Measurements from ENCODE around the gene CLC.
A peak's percentile ranks its signal among the peaks of the same experiment; 100 is the strongest.
"Not testable (repeated sequence)": the region's sequence is repeated elsewhere in the genome, so short reads cannot be mapped to it uniquely, and the experiment has no call there.

CLC gene

DNA sequence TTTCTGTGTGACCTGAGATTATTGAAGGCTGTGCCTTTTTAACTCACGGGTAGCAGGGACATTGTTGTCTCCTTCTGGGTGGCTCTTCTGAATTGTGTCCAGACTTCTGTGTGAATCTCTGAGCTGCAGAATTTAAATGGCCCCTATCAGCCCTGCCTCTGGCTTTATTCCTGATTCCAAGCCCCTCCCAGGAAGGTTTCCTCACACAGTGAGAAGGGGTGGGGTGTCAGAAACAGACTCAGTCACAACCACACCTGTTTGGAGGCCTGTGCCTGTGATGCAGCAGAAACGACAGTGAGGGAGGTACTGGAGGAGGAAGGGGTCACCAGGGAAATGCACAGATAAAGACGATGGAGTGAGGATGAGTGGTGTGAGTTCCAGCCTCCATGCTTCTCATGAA lies at the start of gene CLC:
Gene CLC (minus strand): TSS at position 139 of the 400 bp plus-strand sequence. CDS start 77 bp downstream, at position 62.
- Mint-ChIP-seq H3K4me1 (peaks cover 24% of the 10 kb centered on the region), H3K4me3 (no peak within 1 kb of the TSS), H3K9me3 (peaks cover 0 to 7% of the 10 kb centered on the region in 2 donors), H3K27me3 (peaks cover 39% of the 10 kb centered on the region), H3K27ac (no peak within 1 kb of the TSS)
- DNase-seq, result no peak
- no peak for ATAC-seq

DNA sequence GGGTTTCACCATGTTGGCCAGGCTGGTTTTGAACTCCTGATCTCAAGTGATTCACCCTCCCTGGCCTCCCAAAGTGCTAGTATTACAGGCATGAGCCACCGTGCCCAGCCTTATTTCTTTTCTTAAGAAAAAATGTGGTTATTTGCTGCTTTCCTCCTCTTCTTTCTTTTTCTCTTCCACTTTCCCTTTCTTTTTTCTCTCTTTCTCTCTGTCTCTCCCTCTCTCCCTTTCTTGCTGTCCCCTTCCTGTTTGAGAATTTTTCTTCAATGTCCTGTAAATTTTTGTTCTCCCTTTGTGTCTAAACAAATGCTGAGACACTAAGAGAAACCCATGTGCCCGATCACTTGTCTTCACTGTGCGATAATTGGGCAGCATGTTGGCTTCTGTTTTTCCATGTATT lies 43.1 kb upstream of the CLC start:
- DNase-seq, result no peak
- no peaks in the 10 kb centered on the region for H3K4me1 Mint-ChIP-seq
- no peaks in the 10 kb centered on the region for H3K9me3 Mint-ChIP-seq
- peaks cover 39% of the 10 kb centered on the region for H3K27me3 Mint-ChIP-seq
- H3K27ac Mint-ChIP-seq, result no peak overlapping the region
- H3K4me3 Mint-ChIP-seq, result no peak overlapping the region
- no peak for ATAC-seq

DNA sequence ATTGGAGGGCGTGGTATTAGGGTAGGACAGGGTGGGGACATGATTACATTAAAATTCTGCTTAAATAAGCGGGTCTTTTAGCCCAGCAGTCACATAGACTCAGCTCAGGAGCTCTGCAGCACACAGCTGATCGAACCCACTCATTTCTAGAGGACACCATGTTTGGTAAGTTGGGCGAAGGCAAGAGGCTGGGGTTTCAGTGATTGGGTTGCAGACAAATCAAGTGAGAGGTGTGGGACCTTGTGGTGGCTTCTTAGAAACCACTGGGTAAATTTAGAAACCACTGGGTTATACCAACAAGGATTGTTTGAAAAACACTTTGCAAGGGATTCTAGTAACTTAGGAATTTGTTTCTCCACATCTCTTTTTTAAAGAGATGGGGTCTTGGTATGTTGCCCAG lies 40.9 kb upstream of the CLC start, which contains the start of gene LEUTX:
Gene LEUTX (plus strand): TSS at position 92 of the 400 bp plus-strand sequence. CDS start 67 bp downstream, at position 159.
- H3K9me3 Mint-ChIP-seq, result no peaks in the 10 kb centered on the region
- peak within 1 kb of the TSS in 1 of 2 donors; percentile 14 for H3K27ac Mint-ChIP-seq
- DNase-seq, result peak in 1 of 2 donors; percentile 46
- H3K27me3 Mint-ChIP-seq, result peaks cover 18% of the 10 kb centered on the region
- peak; percentile 95 for ATAC-seq
- H3K4me3 Mint-ChIP-seq, result no peak within 1 kb of the TSS
- H3K4me1 Mint-ChIP-seq, result no peaks in the 10 kb centered on the region

DNA sequence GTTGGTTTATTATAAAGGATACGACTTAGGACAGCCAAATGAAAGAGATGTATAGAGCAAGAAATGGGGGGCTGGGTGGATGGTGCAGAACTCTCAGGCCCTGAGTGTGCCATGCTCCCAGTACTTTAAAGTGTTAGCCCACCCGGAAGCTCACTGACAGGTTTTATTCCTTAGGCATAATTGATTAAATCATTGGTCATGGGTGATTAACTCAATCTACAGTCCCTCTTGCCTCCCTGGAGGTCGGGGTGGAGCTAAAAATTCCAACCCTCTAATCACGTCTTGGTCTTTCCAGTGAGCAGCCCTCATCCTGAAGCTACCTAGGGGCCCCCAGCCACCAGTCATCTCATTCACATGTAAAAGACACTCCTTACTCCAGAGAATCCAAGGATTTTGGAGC lies 31.0 kb upstream of the CLC start:
- no peaks in the 10 kb centered on the region for H3K9me3 Mint-ChIP-seq
- H3K4me3 Mint-ChIP-seq, result no peak overlapping the region
- ATAC-seq, result no peak

DNA sequence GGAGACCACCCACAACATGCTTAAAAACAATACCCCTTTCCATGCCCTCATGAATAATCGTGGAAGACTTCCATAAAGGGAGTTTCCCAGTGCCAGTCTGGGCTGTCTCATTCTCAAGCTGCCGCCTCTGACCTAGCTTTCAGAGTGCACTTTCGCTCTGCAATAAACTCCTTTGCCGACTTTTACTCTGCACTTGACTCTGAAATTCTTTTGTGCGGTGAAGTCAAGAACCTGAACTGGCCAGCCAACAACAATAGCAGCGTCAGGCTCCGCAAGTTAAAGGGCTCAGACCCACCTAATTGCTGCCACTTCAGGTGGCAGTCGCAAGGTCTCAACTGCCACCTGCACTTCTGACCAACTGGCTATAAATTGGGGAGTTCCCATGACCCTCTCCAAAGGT lies 30.5 kb upstream of the CLC start:
- no peak overlapping the region for H3K4me3 Mint-ChIP-seq
- no peak for ATAC-seq
- H3K9me3 Mint-ChIP-seq, result no peaks in the 10 kb centered on the region
- peaks cover 4% of the 10 kb centered on the region for H3K4me1 Mint-ChIP-seq
- H3K27me3 Mint-ChIP-seq, result peaks cover 18% of the 10 kb centered on the region
- no peak overlapping the region for H3K27ac Mint-ChIP-seq
- no peak for DNase-seq

More for the DNA sequence above, 31.0 kb upstream of the CLC start:
- Mint-ChIP-seq H3K4me1 (peaks cover 4% of the 10 kb centered on the region), H3K27me3 (peaks cover 18% of the 10 kb centered on the region), H3K27ac (no peak overlapping the region)
- no peak for DNase-seq

GRCh38 chr19:39765091-39766076 lies 27.6 kb upstream of the CLC start:
- Mint-ChIP-seq H3K4me1 (peaks cover 4% of the 10 kb centered on the region), H3K27me3 (peaks cover 18% of the 10 kb centered on the region), H3K4me3 (no peak overlapping the region), H3K9me3 (no peaks in the 10 kb centered on the region), H3K27ac (no peak overlapping the region)
- no peak for ATAC-seq
- DNase-seq, result no peak

GRCh38 chr19:39761851-39762250 lies 24.0 kb upstream of the CLC start:
- H3K9me3 Mint-ChIP-seq, H3K4me3 Mint-ChIP-seq, H3K4me1 Mint-ChIP-seq, H3K27ac Mint-ChIP-seq, ATAC-seq, DNase-seq: not testable (repeated sequence)
- peaks cover 14% of the 10 kb centered on the region for H3K27me3 Mint-ChIP-seq

GRCh38 chr19:39759457-39760184 lies 21.8 kb upstream of the CLC start:
- Mint-ChIP-seq H3K27me3 (peaks cover 14% of the 10 kb centered on the region), H3K4me1 (no peaks in the 10 kb centered on the region), H3K9me3 (no peaks in the 10 kb centered on the region), H3K27ac (no peak overlapping the region), H3K4me3 (no peak overlapping the region)
- no peak for ATAC-seq
- DNase-seq, result no peak

DNA sequence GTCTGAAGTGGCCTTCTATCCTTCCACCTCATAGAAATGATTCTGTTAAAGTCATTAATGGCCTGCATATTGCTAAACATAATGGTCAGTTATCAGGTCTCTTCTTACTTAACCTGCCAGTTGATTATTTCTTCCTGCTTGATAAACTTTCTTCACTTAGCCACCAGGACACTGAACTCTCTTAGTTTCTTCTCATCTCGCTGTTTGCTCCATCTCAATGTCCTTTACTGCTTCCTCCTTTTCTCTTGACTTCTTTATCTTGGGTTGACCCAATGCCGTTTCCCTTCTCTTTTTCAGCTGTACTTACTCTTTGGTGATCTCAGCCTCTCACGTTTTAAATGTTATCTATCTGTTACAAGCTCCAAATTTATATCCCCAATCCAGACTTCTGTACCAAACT lies 17.1 kb upstream of the CLC start:
- Mint-ChIP-seq H3K9me3 (no peaks in the 10 kb centered on the region), H3K4me3 (no peak overlapping the region), H3K27ac (no peak overlapping the region), H3K4me1 (no peaks in the 10 kb centered on the region), H3K27me3 (peaks cover 21% of the 10 kb centered on the region)
- ATAC-seq (no peak), DNase-seq (no peak)

DNA sequence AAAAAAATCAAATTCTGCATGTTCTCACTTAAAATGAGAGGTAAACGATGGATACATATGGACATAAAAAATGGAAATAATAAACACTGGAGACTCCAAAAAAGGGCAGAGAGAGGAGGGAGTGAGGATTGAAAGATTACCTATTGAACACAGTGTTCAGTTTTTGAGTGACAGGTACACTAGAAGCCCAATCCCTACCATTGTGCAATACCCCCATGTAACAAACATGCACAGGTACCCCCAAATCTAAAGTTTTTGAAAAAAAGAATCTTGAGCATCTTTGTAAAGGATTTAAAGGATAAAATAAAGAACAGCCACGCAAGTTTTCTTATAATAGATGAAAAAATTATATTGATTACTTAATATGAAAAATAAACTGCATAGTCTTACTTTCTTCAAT lies 16.7 kb upstream of the CLC start:
- Mint-ChIP-seq H3K27me3 (peaks cover 21% of the 10 kb centered on the region), H3K4me1 (no peaks in the 10 kb centered on the region), H3K4me3 (no peak overlapping the region), H3K9me3 (no peaks in the 10 kb centered on the region), H3K27ac (no peak overlapping the region)
- DNase-seq (no peak), ATAC-seq (no peak)

- H3K4me1 Mint-ChIP-seq, result no peaks in the 10 kb centered on the region
- H3K9me3 Mint-ChIP-seq, result no peaks in the 10 kb centered on the region
- H3K4me3 Mint-ChIP-seq, result no peak overlapping the region
- ATAC-seq, result no peak
- H3K27ac Mint-ChIP-seq, result no peak overlapping the region
- peaks cover 21% of the 10 kb centered on the region for H3K27me3 Mint-ChIP-seq
- DNase-seq, result no peak
Observed at GRCh38 chr19:39752795-39753194, 15.0 kb upstream of the CLC start.

DNA sequence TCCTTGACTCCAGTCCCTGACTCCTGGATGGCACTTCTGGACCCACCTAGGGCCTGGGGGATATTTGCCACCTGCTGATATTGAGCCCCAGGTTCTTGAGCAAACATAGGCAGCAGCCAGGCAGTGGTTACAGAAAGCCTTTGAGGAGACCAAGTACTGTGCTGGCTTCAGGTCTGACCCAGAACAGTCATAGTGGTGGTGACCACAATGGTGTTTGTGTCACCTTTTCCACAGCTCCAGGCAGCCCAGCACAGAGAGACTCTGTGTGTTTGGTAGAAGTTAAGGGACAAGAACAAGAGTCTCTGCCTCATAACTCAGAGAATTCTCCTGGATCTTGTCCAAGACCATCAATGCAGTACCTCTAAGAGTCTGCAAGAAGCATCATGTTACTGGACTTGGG lies 14.6 kb upstream of the CLC start:
- peak; percentile 84 for ATAC-seq
- Mint-ChIP-seq H3K27ac (no peak overlapping the region), H3K4me1 (no peaks in the 10 kb centered on the region), H3K27me3 (peaks cover 25% of the 10 kb centered on the region), H3K9me3 (no peaks in the 10 kb centered on the region), H3K4me3 (no peak overlapping the region)
- peak in 1 of 2 donors; percentile 34 for DNase-seq

DNA sequence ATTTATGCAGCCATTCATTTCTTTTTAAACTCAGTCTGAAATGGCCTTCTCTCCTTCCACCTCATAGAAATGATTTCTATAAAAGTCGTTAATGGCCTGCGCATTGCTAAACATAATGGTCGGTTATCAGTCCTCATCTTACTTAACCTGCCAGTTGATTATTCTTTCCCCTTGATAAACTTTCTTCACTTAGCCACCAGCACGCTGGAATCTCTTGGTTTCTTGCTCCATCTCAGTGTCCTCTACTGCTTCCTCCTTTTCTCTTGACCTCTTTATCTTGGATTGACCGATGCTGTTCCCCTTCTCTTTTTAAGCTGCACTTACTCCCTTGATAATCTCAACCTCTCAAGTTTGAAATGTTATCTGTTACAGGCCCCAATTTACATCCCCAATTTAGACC lies 12.2 kb upstream of the CLC start:
- Mint-ChIP-seq H3K27me3 (peaks cover 46% of the 10 kb centered on the region), H3K27ac (peak overlapping the region in 1 of 2 donors; percentile 9), H3K4me3 (no peak overlapping the region), H3K4me1 (no peaks in the 10 kb centered on the region), H3K9me3 (no peaks in the 10 kb centered on the region)
- no peak for DNase-seq
- no peak for ATAC-seq

- H3K9me3 Mint-ChIP-seq, result no peaks in the 10 kb centered on the region
- H3K4me1 Mint-ChIP-seq, result no peaks in the 10 kb centered on the region
- DNase-seq (no peak), ATAC-seq (no peak)
- peaks cover 58% of the 10 kb centered on the region for H3K27me3 Mint-ChIP-seq
- no peak overlapping the region for H3K27ac Mint-ChIP-seq
- no peak overlapping the region for H3K4me3 Mint-ChIP-seq
Observed at GRCh38 chr19:39746836-39747529, 9.2 kb upstream of the CLC start.

- Mint-ChIP-seq H3K4me3 (no peak overlapping the region), H3K4me1 (no peaks in the 10 kb centered on the region), H3K27ac (no peak overlapping the region), H3K9me3 (no peaks in the 10 kb centered on the region), H3K27me3 (peaks cover 61% of the 10 kb centered on the region)
- no peak for ATAC-seq
- no peak for DNase-seq
Observed at GRCh38 chr19:39745643-39746042, 7.8 kb upstream of the CLC start.
